Measurements from ENCODE around the gene NR3C2.

The NR3C2 gene

GRCh38 chr4:148095346-148095923 lies 346.8 kb downstream of the NR3C2 start:
- Histone ChIP-seq H2AFZ (ENCODE audit: low read length) (no peak overlapping the region), H3K9me3 (replicated peaks; ENCODE audit: insufficient read depth, low read length) (no peaks in the 10 kb centered on the region), H3K4me1 (ENCODE audit: low read length) (no peaks in the 10 kb centered on the region), H3K4me3 (ENCODE audit: low read length) (no peak overlapping the region), H3F3A (ENCODE audit: insufficient read depth, low read length) (no peaks in the 10 kb centered on the region), H3K27ac (ENCODE audit: low read length) (no peak overlapping the region), H3K79me2 (ENCODE audit: low read length) (no peaks in the 10 kb centered on the region), H3K4me2 (ENCODE audit: low read depth, low read length) (no peak overlapping the region), H3K9ac (ENCODE audit: low read length) (no peak overlapping the region), H3K36me3 (replicated peaks; ENCODE audit: insufficient read depth, low read length) (no peaks in the 10 kb centered on the region), H3K9me2 (replicated peaks; ENCODE audit: insufficient read depth, low read length) (no peaks in the 10 kb centered on the region), H4K20me1 (ENCODE audit: insufficient read depth, low read length) (no peaks in the 10 kb centered on the region), H3K27me3 (replicated peaks; ENCODE audit: insufficient read depth, low read length) (no peaks in the 10 kb centered on the region)
- TF ChIP-seq CTCF (IDR thresholded peaks at IDR 0.05; ENCODE audit: low read length), result no peak
- DNase-seq, result no peak

GRCh38 chr4:148094149-148094548 lies 348.1 kb downstream of the NR3C2 start:
- Histone ChIP-seq H3K4me1 (ENCODE audit: low read length) (no peaks in the 10 kb centered on the region), H3K4me3 (ENCODE audit: low read length) (no peak overlapping the region), H3F3A (ENCODE audit: insufficient read depth, low read length) (no peaks in the 10 kb centered on the region), H3K27ac (ENCODE audit: low read length) (no peak overlapping the region), H3K4me2 (ENCODE audit: low read depth, low read length) (no peak overlapping the region), H3K27me3 (replicated peaks; ENCODE audit: insufficient read depth, low read length) (no peaks in the 10 kb centered on the region), H2AFZ (ENCODE audit: low read length) (no peak overlapping the region), H3K79me2 (ENCODE audit: low read length) (no peaks in the 10 kb centered on the region), H3K9me3 (replicated peaks; ENCODE audit: insufficient read depth, low read length) (no peaks in the 10 kb centered on the region), H4K20me1 (ENCODE audit: insufficient read depth, low read length) (no peaks in the 10 kb centered on the region), H3K9ac (ENCODE audit: low read length) (no peak overlapping the region), H3K36me3 (replicated peaks; ENCODE audit: insufficient read depth, low read length) (no peaks in the 10 kb centered on the region), H3K9me2 (replicated peaks; ENCODE audit: insufficient read depth, low read length) (no peaks in the 10 kb centered on the region)
- no peak for TF ChIP-seq EZH2 (optimal IDR thresholded peaks at IDR 0.05; ENCODE audit: low read depth, low read length)
- no peak for DNase-seq

- H3K27me3 ChIP-seq (replicated peaks; ENCODE audit: insufficient read depth, low read length), result no peaks in the 10 kb centered on the region
- no peak overlapping the region for H2AFZ ChIP-seq (ENCODE audit: low read length)
- DNase-seq, result no peak
- no peaks in the 10 kb centered on the region for H3K36me3 ChIP-seq (replicated peaks; ENCODE audit: insufficient read depth, low read length)
- H3K4me2 ChIP-seq (ENCODE audit: low read depth, low read length), result no peak overlapping the region
- H3K4me1 ChIP-seq (ENCODE audit: low read length), result no peaks in the 10 kb centered on the region
- H3K9me2 ChIP-seq (replicated peaks; ENCODE audit: insufficient read depth, low read length), result no peaks in the 10 kb centered on the region
- no peaks in the 10 kb centered on the region for H4K20me1 ChIP-seq (ENCODE audit: insufficient read depth, low read length)
- no peaks in the 10 kb centered on the region for H3F3A ChIP-seq (ENCODE audit: insufficient read depth, low read length)
- TF ChIP-seq EZH2phosphoT487 (IDR thresholded peaks at IDR 0.05; ENCODE audit: low read length), result no peak
- no peaks in the 10 kb centered on the region for H3K9me3 ChIP-seq (replicated peaks; ENCODE audit: insufficient read depth, low read length)
- H3K27ac ChIP-seq (ENCODE audit: low read length), result no peak overlapping the region
- no peak overlapping the region for H3K9ac ChIP-seq (ENCODE audit: low read length)
- H3K4me3 ChIP-seq (ENCODE audit: low read length), result no peak overlapping the region
- H3K79me2 ChIP-seq (ENCODE audit: low read length), result no peaks in the 10 kb centered on the region
Measured at GRCh38 chr4:148093065-148093464, 349.1 kb downstream of the NR3C2 start.

- Histone ChIP-seq H3K27me3 (replicated peaks; ENCODE audit: insufficient read depth, low read length) (no peaks in the 10 kb centered on the region), H3K79me2 (ENCODE audit: low read length) (no peaks in the 10 kb centered on the region), H3K4me3 (ENCODE audit: low read length) (no peak overlapping the region), H3K4me2 (ENCODE audit: low read depth, low read length) (no peak overlapping the region), H3F3A (ENCODE audit: insufficient read depth, low read length) (no peaks in the 10 kb centered on the region), H3K36me3 (replicated peaks; ENCODE audit: insufficient read depth, low read length) (no peaks in the 10 kb centered on the region), H3K27ac (ENCODE audit: low read length) (no peak overlapping the region), H3K4me1 (ENCODE audit: low read length) (no peaks in the 10 kb centered on the region), H2AFZ (ENCODE audit: low read length) (no peak overlapping the region), H3K9me3 (replicated peaks; ENCODE audit: insufficient read depth, low read length) (no peaks in the 10 kb centered on the region), H3K9ac (ENCODE audit: low read length) (no peak overlapping the region), H4K20me1 (ENCODE audit: insufficient read depth, low read length) (no peaks in the 10 kb centered on the region), H3K9me2 (replicated peaks; ENCODE audit: insufficient read depth, low read length) (no peaks in the 10 kb centered on the region)
- TF ChIP-seq EZH2phosphoT487 (IDR thresholded peaks at IDR 0.05; ENCODE audit: low read length) (no peak), CTCF (IDR thresholded peaks at IDR 0.05; ENCODE audit: low read length) (no peak), EZH2 (optimal IDR thresholded peaks at IDR 0.05; ENCODE audit: low read depth, low read length) (no peak)
- DNase-seq, result no peak
Measured at GRCh38 chr4:148092316-148093014, 349.7 kb downstream of the NR3C2 start.
